ENCODE measurements around the gene TCF12.

The TCF12 gene

DNA sequence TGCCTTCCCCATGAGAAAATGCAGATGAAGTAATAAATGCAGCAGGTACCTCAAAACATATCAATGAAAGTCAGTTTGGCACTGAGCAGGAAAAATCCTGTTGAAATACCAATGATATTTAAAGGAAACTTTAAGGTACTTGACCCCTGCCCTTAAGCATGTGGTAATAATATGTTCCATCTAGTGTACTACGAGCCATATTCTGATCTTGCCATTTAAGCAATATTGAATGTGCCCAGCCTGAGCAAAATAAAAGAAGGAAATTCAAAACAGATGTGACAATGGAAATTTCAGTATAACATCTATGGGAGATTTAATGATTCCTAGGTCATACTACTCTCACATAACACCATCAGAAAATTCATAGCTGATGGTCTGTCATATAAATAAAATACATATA, 266.1 kb downstream of the TCF12 start:
- no peak for DNase-seq

DNA sequence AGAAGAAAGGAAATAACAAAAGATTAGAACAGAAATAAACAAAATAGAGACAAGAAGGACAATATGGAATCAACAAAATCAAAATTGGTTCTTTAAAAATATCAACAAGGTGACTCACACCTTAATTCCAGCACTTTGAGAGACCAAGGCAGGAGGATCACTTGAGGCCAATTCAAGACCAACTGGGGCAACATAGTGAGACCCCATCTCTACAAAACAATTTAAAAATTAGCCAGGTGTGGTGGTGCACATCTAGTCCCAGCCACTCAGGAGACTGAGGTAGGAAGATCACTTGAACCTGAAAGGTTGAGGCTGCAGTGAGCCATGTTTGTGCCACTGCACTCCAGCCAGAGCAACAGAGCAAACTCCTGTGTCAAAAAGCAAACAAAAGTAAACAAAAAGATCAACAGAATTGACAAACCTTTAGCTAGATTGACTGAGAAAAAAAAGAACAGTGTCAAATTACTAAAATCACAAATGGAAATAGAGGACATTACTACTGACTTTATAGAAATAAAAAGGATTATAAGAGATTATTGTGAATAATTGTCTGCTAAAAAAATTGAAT, 267.1 kb downstream of the TCF12 start:
- no peak for DNase-seq

GRCh38 chr15:57189466-57189865, 271.0 kb downstream of the TCF12 start:
- no peak for DNase-seq

DNA sequence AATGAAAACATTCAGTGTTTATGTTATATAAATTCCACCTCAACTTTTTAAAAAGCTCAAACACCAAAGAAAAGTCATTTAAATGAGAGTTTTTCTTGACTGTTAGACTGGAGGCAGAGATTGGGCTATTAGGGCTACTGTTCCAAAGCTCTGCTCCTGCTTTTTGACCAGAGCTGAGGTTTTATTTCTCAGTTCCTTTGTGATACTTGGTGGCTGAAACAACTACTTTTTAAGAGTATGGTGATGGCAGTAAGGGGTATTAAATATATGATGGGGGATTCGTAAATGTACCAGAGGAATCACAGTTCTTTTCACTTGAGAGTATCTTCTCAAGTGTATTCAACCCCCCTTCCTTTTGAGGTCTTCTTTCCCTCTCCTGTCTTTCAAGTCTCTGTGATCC, 271.8 kb downstream of the TCF12 start:
- no peak for DNase-seq

DNA sequence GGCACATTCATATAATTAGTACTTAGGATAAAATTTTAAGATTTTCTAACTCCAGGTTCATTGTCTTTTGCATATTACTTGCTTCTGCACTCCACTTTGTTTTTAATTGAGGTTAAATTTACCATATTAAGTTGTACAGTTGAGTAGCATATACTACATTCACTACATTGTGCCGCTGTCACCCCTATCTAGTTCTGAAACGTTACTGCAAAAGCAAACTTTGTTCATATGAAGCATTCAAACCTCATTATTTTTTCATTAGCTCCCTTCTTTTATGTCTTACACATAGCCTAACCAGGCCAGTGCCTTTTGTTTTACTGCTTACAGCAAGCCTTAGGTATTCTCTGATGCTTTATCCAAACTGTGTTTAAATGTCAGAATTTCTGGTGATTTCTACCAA, 274.7 kb downstream of the TCF12 start:
- no peak for DNase-seq

DNA sequence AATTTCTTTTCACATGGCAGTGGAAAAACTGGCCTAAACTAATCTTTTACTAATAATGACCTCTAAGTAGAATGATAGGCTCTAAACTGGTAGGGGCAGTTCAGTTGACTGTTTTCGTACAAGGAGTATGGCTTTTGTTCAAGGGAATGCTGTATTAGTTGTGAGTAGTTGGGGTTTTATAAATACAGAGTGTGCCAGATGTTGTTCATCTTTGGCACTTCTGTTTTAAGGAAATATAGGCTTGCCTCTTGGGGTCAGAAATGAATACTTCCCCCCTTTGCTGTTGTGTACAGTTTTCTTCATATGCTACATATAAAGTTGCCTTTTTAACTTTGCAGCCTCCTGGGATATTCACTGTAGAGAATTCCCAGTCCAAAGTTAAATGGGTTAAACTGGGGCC, 276.9 kb downstream of the TCF12 start:
- no peak for DNase-seq

DNA sequence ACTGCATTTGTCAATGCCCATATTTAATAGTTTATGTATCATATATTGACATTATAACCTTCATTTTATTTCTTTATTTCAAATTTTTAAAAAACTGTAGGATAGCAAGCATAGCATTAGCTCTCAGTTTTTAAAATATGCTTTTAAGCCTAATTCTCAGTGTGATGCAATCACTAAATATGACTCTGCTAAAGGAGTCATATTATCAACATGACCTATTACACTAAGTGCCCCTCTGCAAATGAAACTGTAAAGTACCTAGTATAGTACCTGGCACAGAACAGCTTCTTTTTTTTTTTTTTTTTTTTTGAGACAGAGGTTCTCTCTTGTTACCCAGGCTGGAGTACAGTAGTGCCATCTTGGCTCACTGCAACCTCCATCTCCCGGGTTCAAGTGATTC, 278.4 kb downstream of the TCF12 start:
- no peak for DNase-seq

DNA sequence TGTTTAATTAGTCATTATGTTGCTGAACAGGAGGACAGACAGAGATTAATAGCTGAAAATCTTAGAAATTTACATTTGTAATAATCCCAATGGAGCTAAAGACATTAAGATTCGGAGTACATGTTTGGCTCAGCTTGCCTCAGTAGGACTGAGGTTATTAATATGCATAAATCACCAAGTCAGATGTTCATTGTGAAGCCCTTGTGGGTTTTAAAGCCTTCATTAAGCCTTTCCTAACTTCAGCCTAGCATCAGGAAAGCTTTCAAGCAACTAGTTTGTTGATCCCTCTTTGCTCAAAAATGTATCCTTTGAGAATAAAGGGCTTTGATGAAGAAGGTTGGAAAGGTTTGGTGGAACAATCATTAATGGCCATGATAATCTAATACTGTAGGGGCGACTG, 279.7 kb downstream of the TCF12 start:
- no peak for DNase-seq

DNA sequence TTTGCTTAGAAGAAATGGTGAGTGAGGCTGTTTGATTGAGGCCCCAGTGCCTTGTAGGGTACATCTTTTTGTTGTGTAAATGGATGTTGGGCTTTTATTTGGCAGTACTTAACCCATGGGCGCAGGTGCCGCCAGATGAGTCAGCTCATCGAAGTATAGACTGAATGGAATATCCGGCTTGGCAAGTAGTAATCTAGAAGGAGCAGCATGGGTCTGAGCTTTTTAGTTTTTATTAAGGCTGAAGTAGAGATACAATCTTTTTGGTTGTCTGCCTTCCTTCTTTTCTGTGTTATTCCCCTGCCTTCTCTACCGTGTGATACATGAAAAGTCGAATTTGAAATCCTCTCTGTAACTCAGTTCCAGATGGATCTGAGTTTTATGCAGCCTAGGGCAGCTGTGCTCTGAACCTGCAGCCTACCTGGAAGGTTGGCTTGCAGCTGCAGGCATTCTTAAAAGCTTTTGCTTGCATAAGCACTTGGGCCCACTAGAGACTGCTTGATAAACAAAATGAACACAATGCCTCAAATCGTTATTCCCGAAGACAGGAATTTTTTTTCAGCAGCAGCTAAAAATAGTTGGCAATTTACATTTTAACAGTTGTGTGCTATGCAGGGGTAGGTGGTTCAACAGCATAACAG, 280.3 kb downstream of the TCF12 start:
- no peak for DNase-seq

DNA sequence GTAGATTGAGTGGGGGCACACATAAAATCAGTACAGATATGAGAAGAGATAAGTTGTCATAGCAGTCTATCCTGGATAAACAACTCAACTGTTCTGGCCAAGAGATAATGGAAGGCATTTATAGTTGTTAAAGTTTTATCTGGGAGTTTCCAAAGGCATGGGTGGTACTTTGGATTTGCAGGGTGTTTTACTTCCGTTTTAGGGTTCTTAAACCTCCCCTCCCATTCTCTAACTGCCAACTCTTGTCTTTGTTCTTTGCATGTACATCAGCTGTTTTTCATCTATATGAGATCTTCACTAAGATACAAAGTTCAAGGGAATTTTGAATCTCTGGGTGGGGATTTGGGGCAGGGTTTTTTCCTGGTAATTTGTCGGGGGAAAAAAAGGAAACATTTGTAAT, 283.1 kb downstream of the TCF12 start:
- DNase-seq = no peak

GRCh38 chr15:57203906-57204305, 285.5 kb downstream of the TCF12 start:
- no peak for DNase-seq

DNA sequence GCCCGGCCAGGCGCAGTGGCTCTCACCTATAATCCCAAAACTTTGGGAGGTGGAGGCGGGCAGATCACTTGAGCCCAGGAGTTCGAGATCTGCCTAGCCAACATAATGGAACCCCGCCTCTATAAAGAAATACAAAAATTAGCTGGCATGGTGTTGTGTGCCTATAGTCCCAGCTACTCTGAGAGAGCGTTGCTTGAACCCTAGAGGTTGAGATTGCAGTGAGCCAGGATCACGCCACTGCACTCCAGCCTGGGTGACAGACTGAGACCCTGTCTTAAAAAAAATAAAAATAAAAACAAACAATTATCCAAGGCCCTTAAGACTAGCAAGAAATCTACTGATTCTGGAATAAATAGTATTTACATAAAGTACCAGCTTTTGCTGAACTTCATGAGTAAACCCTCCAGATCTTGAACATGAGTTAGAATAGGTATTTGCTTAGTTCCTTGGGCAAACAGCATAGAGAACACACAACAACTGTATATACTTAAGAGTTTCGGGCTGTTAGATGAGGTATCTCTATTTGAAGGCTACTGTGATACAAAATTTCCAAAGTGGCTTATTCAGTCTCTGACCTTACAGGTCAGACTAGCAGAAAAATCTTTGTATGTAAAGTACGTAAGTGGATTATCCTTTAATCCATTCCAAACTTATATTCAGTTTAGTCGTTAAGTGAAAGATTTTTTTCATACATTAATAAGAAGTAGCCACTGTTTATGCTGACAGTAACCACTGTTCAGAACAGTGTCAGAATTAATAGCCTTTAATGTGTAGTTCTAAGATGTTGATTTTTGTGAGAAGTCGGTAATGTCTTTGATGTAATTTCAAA, 286.8 kb downstream of the TCF12 start:
- DNase-seq = no peak

- DNase-seq = no peak
Measured at GRCh38 chr15:57205996-57206395, 287.6 kb downstream of the TCF12 start.

- DNase-seq = no peak
Measured at GRCh38 chr15:57213862-57214261, 295.4 kb downstream of the TCF12 start.

DNA sequence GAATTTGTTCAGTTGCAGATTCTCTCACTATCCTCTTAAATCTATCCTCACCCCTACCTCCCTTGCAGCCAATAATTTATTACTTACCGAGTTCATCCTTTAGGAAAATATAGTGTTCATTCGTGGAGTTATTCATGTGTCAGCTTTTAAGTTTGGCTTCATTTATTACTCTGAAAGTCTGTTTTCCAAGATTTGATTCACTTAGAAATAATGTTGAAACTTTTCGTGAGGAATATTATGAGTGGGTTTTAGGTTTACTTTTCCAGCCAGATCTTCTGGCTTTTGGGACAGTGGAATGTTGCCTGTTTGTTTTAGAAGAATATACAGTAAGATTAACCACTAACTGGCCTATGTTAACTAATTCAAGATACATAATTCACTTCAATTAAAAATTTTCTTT, 296.9 kb downstream of the TCF12 start:
- DNase-seq = no peak

DNA sequence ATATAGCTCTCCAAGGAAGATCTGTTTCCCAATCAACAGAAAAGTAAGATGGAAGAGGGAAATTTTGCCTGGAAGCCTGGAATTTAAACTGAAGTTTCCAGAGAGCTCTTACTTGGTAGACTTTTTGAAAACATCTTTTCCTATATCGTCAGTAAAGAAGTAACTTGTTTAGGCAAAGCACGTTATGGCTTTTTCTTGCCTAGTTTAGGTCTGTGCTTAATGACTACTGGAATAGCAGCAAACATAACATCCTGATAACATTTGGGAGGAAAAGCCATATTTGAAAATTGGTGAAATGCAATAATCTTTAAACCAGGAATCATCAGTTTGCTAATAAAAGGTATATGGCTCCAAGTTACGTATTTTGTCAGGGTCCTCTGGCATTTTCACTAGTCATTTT, 297.4 kb downstream of the TCF12 start:
- DNase-seq = no peak

DNA sequence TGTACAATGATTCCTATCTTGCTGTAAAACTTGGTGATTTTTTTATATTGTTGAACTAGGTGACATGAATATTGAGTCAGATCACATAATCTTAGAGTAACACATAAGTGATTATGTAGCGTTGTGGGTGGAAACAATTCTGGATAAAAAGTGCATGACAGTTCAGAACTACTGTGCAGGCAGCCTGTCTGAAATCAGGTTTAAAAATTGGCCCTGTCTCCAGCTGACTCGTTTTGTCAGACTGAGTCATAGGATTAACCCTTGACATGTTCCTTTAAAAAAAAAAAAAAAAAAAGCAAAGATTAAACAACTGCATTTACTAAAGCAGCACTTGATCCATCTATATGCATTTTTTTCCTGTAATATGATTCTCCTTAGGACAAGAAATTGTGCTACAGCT, 297.8 kb downstream of the TCF12 start:
- DNase-seq = no peak

DNA sequence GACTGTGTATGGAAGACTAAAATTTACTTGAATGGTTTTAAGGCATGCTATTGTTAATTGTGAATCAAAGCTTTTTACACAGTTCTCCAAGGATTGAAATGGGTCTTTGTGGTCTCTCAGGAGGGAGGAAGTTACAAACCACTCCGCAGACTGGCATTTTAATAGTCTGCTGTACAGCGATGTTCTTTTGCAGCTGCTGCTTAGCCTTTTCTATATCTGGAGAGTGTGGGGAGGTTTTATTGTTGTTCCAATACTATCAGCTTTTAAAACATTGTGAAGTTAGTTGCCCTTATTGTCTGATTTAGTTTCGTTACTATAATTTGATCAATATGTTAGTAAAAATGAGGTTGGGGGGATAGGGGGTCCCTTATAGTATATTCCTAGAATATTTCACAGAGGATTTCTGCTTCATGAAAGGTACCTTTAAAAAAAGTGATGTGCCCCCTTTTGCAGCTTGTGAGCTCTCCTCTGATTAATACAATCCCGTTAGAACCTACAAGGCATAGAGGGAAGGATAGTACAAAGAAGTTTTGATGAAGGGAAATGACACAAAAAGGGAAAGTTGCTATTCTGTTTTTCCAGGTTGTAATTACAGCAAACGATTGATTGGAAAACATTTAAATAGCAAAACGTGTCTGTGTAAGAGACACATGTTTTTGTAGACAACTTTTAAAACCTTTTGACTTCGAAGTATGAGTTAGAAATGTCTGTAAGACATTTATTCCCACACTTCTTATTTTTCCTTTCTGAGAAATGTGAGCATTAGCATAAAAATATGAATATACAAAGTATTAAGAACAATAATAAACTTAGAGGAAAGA, 299.5 kb downstream of the TCF12 start:
- DNase-seq = no peak

GRCh38 chr15:57218826-57219576, 300.6 kb downstream of the TCF12 start:
- DNase-seq = peak; percentile 78

- DNase-seq = no peak
Measured at GRCh38 chr15:57220205-57220604, 301.8 kb downstream of the TCF12 start.

DNA sequence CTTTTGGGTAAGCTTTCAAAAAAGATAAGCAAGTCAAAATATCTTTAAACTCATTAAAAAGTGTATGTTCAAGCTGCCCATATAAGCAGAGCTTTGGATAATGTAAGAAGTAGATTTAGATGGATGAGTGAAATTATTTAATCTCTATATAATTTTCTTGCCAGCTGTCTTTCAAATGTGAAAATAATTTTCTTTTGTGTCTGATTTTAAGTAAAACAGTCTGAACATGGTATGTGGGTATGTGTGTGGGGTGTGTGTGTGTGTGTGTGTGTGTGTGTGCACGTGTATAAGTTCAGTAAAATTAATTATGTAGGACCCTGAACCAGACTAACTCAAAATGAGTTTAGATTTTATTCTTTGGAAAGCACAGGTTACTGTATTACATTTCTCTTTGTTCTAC, 302.7 kb downstream of the TCF12 start:
- DNase-seq = no peak

GRCh38 chr15:57223345-57223744, 304.9 kb downstream of the TCF12 start:
- DNase-seq = no peak

GRCh38 chr15:57223887-57224286, 305.4 kb downstream of the TCF12 start:
- no peak for DNase-seq

All from NCI-H446 treated with DMSO at 0.1 percent for 48 hours (cell line).